SK-N-SH treated with all-trans-retinoic acid at 6 μM for 48 hours (cell line): Measurements from ENCODE around the gene TMEM178B.

Experiments used
- ATAC-seq: fragments of 200-7000 bp; cut with Tn5 transposase; 3 replicates; pipeline ENCODE4 v1.9.1; 2020; ENCODE audit warnings: mild to moderate bottlenecking, moderate library complexity
- ARNTL ChIP-seq: fragments of 450-650 bp; formaldehyde crosslinking; IDR thresholded peaks from 2 replicates; pipeline ENCODE4 v1.5.0; 2020; ENCODE audit warnings: low read depth, mild to moderate bottlenecking, moderate library complexity, borderline replicate concordance
- BACH2 ChIP-seq: fragments of 250-450 bp; sonication (Bioruptor Pico); IDR thresholded peaks from 2 replicates; pipeline ENCODE4 v1.9.0; 2021; ENCODE audit warnings: mild to moderate bottlenecking, borderline replicate concordance
- CSDC2 ChIP-seq: fragments of 250-450 bp; sonication (Bioruptor Pico); IDR thresholded peaks from 2 replicates; pipeline ENCODE4 v1.5.0; 2020; ENCODE audit warnings: mild to moderate bottlenecking, moderate library complexity
- ESRRG ChIP-seq: fragments of 250-450 bp; sonication (Bioruptor Pico); IDR thresholded peaks from 2 replicates; pipeline ENCODE4 v1.6.1; 2021; ENCODE audit warnings: mild to moderate bottlenecking
- GLIS3 ChIP-seq: fragments of 250-450 bp; sonication (Bioruptor Pico); IDR thresholded peaks from 2 replicates; pipeline ENCODE4 v1.5.0; 2020; ENCODE audit warnings: mild to moderate bottlenecking, moderate library complexity
- ISL1 ChIP-seq: fragments of 250-450 bp; sonication (Bioruptor Pico); IDR thresholded peaks from 2 replicates; pipeline ENCODE4 v2.1.2; 2022; ENCODE audit warnings: mild to moderate bottlenecking, moderate library complexity
- OSR1 ChIP-seq: fragments of 250-450 bp; sonication (Bioruptor Pico); IDR thresholded peaks from 2 replicates; pipeline ENCODE4 v1.8.0; 2022; ENCODE audit warnings: moderate library complexity, mild to moderate bottlenecking, inconsistent platforms
- PPARA ChIP-seq: fragments of 250-450 bp; sonication (Bioruptor Pico); IDR thresholded peaks from 2 replicates; pipeline ENCODE4 v1.5.0; 2020; ENCODE audit warnings: mild to moderate bottlenecking, borderline replicate concordance
- RARB ChIP-seq: fragments of 250-450 bp; sonication (Bioruptor Pico); IDR thresholded peaks from 2 replicates; pipeline ENCODE4 v1.8.0; 2021; ENCODE audit warnings: mild to moderate bottlenecking, moderate library complexity
- TCF4 ChIP-seq: fragments of 250-450 bp; sonication (Bioruptor Pico); IDR thresholded peaks from 2 replicates; pipeline ENCODE4 v1.8.0; 2021; ENCODE audit warnings: mild to moderate bottlenecking, moderate library complexity, borderline replicate concordance
- ZC3H10 ChIP-seq: fragments of 250-450 bp; sonication (Bioruptor Pico); IDR thresholded peaks from 2 replicates; pipeline ENCODE4 v1.5.1; 2021; ENCODE audit warnings: mild to moderate bottlenecking, moderate library complexity
- ZFP3 ChIP-seq: fragments of 250-450 bp; sonication (Bioruptor Pico); IDR thresholded peaks from 2 replicates; pipeline ENCODE4 v1.5.0; 2020; ENCODE audit warnings: mild to moderate bottlenecking, moderate library complexity
- ZFP30 ChIP-seq: fragments of 450-650 bp; formaldehyde crosslinking; IDR thresholded peaks from 2 replicates; pipeline ENCODE4 v1.5.0; 2022; ENCODE audit warnings: mild to moderate bottlenecking, moderate library complexity
- ZNF70 ChIP-seq: fragments of 450-650 bp; formaldehyde crosslinking; IDR thresholded peaks from 2 replicates; pipeline ENCODE4 v1.5.0; 2020; ENCODE audit warnings: mild to moderate bottlenecking, moderate library complexity
- ZNF8 ChIP-seq: fragments of 450-650 bp; formaldehyde crosslinking; IDR thresholded peaks from 2 replicates; pipeline ENCODE4 v1.5.0; 2020; ENCODE audit warnings: mild to moderate bottlenecking, moderate library complexity
- TF ChIP-seq, protein P1 (sequence below): fragments of 250-450 bp; sonication (Bioruptor Pico); IDR thresholded peaks from 2 replicates; pipeline ENCODE4 v1.5.1; 2021; ENCODE audit warnings: mild to moderate bottlenecking, moderate library complexity
- TF ChIP-seq, protein P2 (sequence below): fragments of 250-450 bp; sonication (Bioruptor Pico); IDR thresholded peaks from 2 replicates; pipeline ENCODE4 v1.8.0; 2021; ENCODE audit warnings: low read depth, mild to moderate bottlenecking, moderate library complexity, borderline replicate concordance
- TF ChIP-seq, protein P3 (sequence below): fragments of 250-450 bp; sonication (Bioruptor Pico); IDR thresholded peaks from 2 replicates; pipeline ENCODE4 v1.5.1; 2020; ENCODE audit warnings: low read depth, mild to moderate bottlenecking, moderate library complexity
- TF ChIP-seq, protein P4 (sequence below): fragments of 250-450 bp; sonication (Bioruptor Pico); IDR thresholded peaks from 2 replicates; pipeline ENCODE4 v1.5.0; 2020; ENCODE audit warnings: mild to moderate bottlenecking, moderate library complexity
- TF ChIP-seq, protein P5 (sequence below): fragments of 250-450 bp; sonication (Bioruptor Pico); IDR thresholded peaks from 2 replicates; pipeline ENCODE4 v1.8.0; 2020; ENCODE audit warnings: mild to moderate bottlenecking, moderate library complexity, borderline replicate concordance

The TMEM178B gene

DNA sequence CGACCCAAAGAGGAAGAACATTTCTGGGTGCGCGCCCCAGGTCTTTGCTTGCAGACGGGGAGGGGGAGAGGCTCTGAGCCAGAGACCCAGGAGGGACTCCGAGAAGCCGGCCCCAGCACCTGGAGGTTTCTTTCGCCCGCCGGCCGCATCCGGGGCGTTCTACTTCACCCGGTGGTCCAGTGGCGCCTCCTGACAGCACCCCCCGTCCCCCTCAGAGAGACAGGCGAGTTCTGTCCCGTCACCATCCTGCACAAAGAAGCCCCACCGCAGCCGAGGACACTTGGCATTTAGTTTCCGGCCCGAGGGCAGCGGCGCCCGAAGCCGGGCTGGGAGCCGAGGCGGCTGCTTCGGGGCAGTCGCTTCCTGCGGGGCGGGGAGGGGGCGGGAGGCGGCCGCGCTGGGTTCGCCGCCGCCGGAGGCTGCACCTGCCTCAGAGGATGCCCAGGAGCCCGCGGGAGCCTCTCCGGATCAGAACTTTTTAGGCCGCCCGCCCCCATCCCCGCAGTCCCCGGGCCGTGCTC is at the start of gene TMEM178B:
Gene TMEM178B (plus strand): TSS at position 424 of the 521 bp plus-strand sequence.
- peak; percentile 0; the same call in 2 of the 3 replicates for ATAC-seq
- TF ChIP-seq TCF4 (no peak), ZC3H10 (no peak), ZFP3 (CRISPR knock-in tag) (no peak), BACH2 (no peak), ZNF70 (CRISPR knock-in tag) (no peak), ESRRG (CRISPR knock-in tag) (no peak), ARNTL (CRISPR knock-in tag) (no peak)
- TF ChIP-seq, protein P1, sequence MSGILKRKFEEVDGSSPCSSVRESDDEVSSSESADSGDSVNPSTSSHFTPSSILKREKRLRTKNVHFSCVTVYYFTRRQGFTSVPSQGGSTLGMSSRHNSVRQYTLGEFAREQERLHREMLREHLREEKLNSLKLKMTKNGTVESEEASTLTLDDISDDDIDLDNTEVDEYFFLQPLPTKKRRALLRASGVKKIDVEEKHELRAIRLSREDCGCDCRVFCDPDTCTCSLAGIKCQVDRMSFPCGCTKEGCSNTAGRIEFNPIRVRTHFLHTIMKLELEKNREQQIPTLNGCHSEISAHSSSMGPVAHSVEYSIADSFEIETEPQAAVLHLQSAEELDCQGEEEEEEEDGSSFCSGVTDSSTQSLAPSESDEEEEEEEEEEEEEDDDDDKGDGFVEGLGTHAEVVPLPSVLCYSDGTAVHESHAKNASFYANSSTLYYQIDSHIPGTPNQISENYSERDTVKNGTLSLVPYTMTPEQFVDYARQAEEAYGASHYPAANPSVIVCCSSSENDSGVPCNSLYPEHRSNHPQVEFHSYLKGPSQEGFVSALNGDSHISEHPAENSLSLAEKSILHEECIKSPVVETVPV (CRISPR knock-in tag), result no peak

DNA sequence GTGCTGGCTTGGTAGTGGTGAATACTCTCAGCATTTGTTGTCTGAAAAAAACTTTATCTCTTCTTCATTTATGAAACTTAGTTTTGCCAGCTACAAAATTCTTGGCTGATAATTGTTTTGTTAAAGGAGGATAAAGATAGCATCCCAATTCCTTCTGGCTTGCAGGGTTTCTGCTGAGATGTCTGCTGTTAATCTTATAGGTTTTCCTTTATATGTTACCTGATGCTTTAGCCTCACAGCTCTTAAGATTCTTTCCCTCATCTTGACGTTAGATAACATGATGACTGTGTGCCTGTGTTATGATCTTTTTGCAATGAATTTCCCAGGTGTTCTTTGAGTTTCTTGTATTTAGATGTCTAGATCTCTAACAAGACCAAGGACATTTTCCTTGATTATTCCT is 49.2 kb upstream of the TMEM178B start:
- no peak for ATAC-seq

DNA sequence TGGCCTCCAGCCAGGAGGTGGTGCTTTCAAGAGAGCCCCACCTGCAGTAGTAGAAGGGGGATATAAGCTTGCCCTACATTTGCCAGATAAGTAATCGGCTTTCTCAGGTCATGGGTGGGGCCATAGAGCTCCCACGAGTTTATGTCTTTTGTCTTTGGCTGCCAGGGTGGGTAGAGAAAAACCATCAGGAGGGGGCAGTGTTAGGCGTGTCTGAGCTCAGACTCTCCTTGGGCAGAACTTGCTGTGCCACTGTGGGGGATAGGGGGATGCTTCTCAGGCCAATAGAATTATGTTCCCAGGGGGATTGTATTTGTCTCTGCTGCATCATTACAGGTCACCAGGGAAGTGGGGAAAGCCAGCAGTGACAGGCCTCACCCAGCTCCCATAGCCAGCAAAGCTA is 46.8 kb upstream of the TMEM178B start:
- no peak for ATAC-seq
- no peak for TF ChIP-seq ISL1
- no peak for TF ChIP-seq ESRRG (CRISPR knock-in tag)
- TF ChIP-seq, protein P2, sequence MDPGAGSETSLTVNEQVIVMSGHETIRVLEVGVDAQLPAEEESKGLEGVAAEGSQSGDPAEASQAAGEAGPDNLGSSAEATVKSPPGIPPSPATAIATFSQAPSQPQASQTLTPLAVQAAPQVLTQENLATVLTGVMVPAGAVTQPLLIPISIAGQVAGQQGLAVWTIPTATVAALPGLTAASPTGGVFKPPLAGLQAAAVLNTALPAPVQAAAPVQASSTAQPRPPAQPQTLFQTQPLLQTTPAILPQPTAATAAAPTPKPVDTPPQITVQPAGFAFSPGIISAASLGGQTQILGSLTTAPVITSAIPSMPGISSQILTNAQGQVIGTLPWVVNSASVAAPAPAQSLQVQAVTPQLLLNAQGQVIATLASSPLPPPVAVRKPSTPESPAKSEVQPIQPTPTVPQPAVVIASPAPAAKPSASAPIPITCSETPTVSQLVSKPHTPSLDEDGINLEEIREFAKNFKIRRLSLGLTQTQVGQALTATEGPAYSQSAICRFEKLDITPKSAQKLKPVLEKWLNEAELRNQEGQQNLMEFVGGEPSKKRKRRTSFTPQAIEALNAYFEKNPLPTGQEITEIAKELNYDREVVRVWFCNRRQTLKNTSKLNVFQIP (CRISPR knock-in tag), result no peak
- TF ChIP-seq, protein P3, sequence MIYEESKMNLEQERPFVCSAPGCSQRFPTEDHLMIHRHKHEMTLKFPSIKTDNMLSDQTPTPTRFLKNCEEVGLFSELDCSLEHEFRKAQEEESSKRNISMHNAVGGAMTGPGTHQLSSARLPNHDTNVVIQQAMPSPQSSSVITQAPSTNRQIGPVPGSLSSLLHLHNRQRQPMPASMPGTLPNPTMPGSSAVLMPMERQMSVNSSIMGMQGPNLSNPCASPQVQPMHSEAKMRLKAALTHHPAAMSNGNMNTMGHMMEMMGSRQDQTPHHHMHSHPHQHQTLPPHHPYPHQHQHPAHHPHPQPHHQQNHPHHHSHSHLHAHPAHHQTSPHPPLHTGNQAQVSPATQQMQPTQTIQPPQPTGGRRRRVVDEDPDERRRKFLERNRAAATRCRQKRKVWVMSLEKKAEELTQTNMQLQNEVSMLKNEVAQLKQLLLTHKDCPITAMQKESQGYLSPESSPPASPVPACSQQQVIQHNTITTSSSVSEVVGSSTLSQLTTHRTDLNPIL (CRISPR knock-in tag), result no peak
- TF ChIP-seq TCF4, result no peak
- no peak for TF ChIP-seq PPARA (CRISPR knock-in tag)

More for the DNA sequence above, 49.2 kb upstream of the TMEM178B start:
- TF ChIP-seq ZC3H10, result no peak
- TF ChIP-seq ZFP3 (CRISPR knock-in tag), result no peak
- TF ChIP-seq ISL1, result no peak
- TF ChIP-seq ESRRG (CRISPR knock-in tag), result no peak
- no peak for TF ChIP-seq CSDC2 (CRISPR knock-in tag)
- TF ChIP-seq OSR1 (CRISPR knock-in tag), result no peak
- TF ChIP-seq, protein P3 (CRISPR knock-in tag), result no peak
- TF ChIP-seq TCF4, result no peak
- no peak for TF ChIP-seq ZNF8 (CRISPR knock-in tag)
- TF ChIP-seq, protein P4, sequence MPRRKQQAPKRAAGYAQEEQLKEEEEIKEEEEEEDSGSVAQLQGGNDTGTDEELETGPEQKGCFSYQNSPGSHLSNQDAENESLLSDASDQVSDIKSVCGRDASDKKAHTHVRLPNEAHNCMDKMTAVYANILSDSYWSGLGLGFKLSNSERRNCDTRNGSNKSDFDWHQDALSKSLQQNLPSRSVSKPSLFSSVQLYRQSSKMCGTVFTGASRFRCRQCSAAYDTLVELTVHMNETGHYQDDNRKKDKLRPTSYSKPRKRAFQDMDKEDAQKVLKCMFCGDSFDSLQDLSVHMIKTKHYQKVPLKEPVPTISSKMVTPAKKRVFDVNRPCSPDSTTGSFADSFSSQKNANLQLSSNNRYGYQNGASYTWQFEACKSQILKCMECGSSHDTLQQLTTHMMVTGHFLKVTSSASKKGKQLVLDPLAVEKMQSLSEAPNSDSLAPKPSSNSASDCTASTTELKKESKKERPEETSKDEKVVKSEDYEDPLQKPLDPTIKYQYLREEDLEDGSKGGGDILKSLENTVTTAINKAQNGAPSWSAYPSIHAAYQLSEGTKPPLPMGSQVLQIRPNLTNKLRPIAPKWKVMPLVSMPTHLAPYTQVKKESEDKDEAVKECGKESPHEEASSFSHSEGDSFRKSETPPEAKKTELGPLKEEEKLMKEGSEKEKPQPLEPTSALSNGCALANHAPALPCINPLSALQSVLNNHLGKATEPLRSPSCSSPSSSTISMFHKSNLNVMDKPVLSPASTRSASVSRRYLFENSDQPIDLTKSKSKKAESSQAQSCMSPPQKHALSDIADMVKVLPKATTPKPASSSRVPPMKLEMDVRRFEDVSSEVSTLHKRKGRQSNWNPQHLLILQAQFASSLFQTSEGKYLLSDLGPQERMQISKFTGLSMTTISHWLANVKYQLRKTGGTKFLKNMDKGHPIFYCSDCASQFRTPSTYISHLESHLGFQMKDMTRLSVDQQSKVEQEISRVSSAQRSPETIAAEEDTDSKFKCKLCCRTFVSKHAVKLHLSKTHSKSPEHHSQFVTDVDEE (CRISPR knock-in tag), result no peak
- no peak for TF ChIP-seq PPARA (CRISPR knock-in tag)
- TF ChIP-seq, protein P2 (CRISPR knock-in tag), result no peak
- TF ChIP-seq RARB, result no peak
- TF ChIP-seq, protein P5, sequence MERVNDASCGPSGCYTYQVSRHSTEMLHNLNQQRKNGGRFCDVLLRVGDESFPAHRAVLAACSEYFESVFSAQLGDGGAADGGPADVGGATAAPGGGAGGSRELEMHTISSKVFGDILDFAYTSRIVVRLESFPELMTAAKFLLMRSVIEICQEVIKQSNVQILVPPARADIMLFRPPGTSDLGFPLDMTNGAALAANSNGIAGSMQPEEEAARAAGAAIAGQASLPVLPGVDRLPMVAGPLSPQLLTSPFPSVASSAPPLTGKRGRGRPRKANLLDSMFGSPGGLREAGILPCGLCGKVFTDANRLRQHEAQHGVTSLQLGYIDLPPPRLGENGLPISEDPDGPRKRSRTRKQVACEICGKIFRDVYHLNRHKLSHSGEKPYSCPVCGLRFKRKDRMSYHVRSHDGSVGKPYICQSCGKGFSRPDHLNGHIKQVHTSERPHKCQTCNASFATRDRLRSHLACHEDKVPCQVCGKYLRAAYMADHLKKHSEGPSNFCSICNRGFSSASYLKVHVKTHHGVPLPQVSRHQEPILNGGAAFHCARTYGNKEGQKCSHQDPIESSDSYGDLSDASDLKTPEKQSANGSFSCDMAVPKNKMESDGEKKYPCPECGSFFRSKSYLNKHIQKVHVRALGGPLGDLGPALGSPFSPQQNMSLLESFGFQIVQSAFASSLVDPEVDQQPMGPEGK (CRISPR knock-in tag), result no peak
- TF ChIP-seq ZFP30, result no peak
- TF ChIP-seq GLIS3 (CRISPR knock-in tag), result no peak
- no peak for TF ChIP-seq BACH2
- TF ChIP-seq, all 23 proteins: peak for 0
